NB4 (cell line): Measurements from ENCODE around the gene PIGO.
A peak's percentile ranks its signal among the peaks of the same experiment; 100 is the strongest.

ENCODE experiments used
- DNase-seq: peaks from one replicate; pipeline ENCODE4 v3.0.0; 2010; ENCODE audit warnings: low read depth
- H3K4me3 ChIP-seq: one replicate; pipeline ENCODE4 v1.5.1; 2011; ENCODE audit warnings: mild to moderate bottlenecking, low read depth, low read length, moderate library complexity
- CTCF ChIP-seq: IDR thresholded peaks from one replicate; pipeline ENCODE4 v1.5.1; 2012; ENCODE audit warnings: low read depth, low read length
- MAX ChIP-seq: IDR thresholded peaks from 2 replicates; pipeline ENCODE4 v1.6.1; 2011; ENCODE audit warnings: low read depth, low read length
- MYC ChIP-seq: IDR thresholded peaks from 2 replicates; pipeline ENCODE4 v1.6.1; 2011; ENCODE audit warnings: low read depth, low read length
- POLR2A ChIP-seq: IDR thresholded peaks from 2 replicates; pipeline ENCODE4 v1.6.1; 2011; ENCODE audit warnings: mild to moderate bottlenecking; ENCODE audit not compliant: insufficient read length; ENCODE audit errors: extremely low read depth

PIGO gene

GRCh38 chr9:35112257-35113020 is 16.0 kb upstream of the PIGO start:
- no peak overlapping the region for H3K4me3 ChIP-seq
- TF ChIP-seq POLR2A (no peak), MAX (no peak), CTCF (no peak), MYC (no peak)
- DNase-seq: peak; percentile 47

- TF ChIP-seq POLR2A: no peak
- no peak for TF ChIP-seq CTCF
- peak; percentile 44; the same call in 1 of the 2 replicates for TF ChIP-seq MAX
- DNase-seq: peak; percentile 100
- peak overlapping the region; percentile 55 for H3K4me3 ChIP-seq
Observed at GRCh38 chr9:35111001-35111933, 14.9 kb upstream of the PIGO start.

- DNase-seq: peak; percentile 39
- no peak overlapping the region for H3K4me3 ChIP-seq
- TF ChIP-seq MAX (no peak), POLR2A (no peak), CTCF (no peak), MYC (no peak)
Observed at GRCh38 chr9:35110327-35110761, 14.0 kb upstream of the PIGO start.

GRCh38 chr9:35108946-35109575 is 12.7 kb upstream of the PIGO start:
- DNase-seq: peak; percentile 76
- H3K4me3 ChIP-seq: no peak overlapping the region
- TF ChIP-seq MAX (no peak), POLR2A (no peak), CTCF (no peak), MYC (no peak)

GRCh38 chr9:35108461-35108860 is 12.1 kb upstream of the PIGO start:
- H3K4me3 ChIP-seq: no peak overlapping the region
- no peak for TF ChIP-seq MYC
- TF ChIP-seq POLR2A: no peak
- TF ChIP-seq CTCF: no peak
- TF ChIP-seq MAX: no peak
- DNase-seq: no peak
